ENCODE data around the gene USP35. TPM values are rescaled to one million over a fixed set of nuclear protein-coding genes. Genes with fewer than 3 reads are reported as not detected.
A peak's percentile ranks its signal among the peaks of the same experiment; 100 is the strongest.
"Not testable (repeated sequence)": the region's sequence is repeated elsewhere in the genome, so short reads cannot be mapped to it uniquely, and the experiment has no call there.

USP35 gene
- total RNA-seq, 4 donors from 2014 or later: 13.5 to 18.1 (median 14.3) TPM

DNA sequence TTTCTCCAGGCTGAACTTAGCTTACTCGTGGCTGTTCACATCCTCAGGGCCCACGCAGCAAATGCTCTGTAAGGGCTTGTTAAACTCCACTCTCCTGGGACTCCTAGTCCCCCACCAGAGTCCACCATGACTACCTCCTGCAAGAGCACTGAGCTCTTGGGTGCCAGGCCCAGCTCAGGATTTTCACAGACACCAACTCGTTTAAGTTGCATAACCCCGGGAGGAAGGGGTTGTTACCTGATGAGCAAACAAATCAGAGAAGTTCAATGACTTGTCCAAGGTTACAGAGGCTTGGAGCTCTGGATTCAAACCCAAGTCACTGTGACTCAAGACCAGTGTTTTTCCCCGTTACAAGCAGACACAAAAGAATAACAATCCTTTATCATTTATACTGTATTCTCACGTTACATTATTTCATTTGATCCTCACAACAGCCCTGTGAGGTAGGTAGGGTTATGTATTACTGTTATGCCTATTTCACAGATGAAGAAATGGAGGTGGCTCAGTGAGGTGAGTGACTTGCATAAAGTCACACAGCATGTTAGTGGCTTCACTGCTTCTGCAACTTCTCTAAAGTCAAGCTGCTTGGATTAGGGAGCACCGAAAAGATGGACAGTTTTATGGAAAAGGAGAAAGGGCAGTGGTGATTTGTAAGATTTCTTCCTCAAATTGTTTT is 17.7 kb upstream of the USP35 start:
- Histone ChIP-seq H3K9me3 (no peaks in the 10 kb centered on the region), H3K4me3 (replicated peaks in 1 of 3) (no peak overlapping the region), H3K27ac (peak overlapping the region in 2 of 3 donors; percentile 97 to 99), H3K27me3 (no peaks in the 10 kb centered on the region), H3K4me1 (peaks cover 22 to 34% of the 10 kb centered on the region in 2 donors), H3K36me3 (peaks cover 0 to 13% of the 10 kb centered on the region in 2 donors)
- no peak for DNase-seq
- intact Hi-C loops (cut with DNase I): no loop called here
- TF ChIP-seq POLR2A (IDR thresholded peaks at IDR 0.05): no peak
- TF ChIP-seq, protein P1, sequence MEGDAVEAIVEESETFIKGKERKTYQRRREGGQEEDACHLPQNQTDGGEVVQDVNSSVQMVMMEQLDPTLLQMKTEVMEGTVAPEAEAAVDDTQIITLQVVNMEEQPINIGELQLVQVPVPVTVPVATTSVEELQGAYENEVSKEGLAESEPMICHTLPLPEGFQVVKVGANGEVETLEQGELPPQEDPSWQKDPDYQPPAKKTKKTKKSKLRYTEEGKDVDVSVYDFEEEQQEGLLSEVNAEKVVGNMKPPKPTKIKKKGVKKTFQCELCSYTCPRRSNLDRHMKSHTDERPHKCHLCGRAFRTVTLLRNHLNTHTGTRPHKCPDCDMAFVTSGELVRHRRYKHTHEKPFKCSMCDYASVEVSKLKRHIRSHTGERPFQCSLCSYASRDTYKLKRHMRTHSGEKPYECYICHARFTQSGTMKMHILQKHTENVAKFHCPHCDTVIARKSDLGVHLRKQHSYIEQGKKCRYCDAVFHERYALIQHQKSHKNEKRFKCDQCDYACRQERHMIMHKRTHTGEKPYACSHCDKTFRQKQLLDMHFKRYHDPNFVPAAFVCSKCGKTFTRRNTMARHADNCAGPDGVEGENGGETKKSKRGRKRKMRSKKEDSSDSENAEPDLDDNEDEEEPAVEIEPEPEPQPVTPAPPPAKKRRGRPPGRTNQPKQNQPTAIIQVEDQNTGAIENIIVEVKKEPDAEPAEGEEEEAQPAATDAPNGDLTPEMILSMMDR (IDR thresholded peaks at IDR 0.05): no peak
- 74 to 81% methylated on average over 7 of the region's 7 CpGs for WGBS, 2 donors

DNA sequence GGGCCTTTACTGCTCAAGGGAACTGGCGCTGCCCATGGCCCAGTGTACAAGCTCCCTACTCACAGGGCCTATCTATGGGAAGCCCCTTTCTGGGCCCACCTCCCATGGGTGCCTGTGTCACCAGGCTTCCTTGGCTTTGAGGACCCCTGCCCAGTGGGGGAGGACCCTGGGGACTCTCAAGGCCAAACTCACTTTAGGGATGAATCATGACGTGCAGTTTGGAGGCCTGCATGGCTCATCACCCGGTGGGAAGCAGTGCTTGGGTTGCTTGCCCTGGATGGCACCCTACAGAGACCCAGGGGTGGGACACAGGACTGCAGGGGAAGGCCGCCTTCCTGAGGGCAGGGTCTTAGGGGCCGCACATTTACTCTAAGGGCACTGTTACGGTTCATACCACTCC is 16.8 kb upstream of the USP35 start:
- peaks cover 22 to 34% of the 10 kb centered on the region in 2 donors for H3K4me1 ChIP-seq
- intact Hi-C loops (cut with DNase I): no loop called here
- H3K4me3 ChIP-seq (replicated peaks in 1 of 3): no peak overlapping the region
- no peaks in the 10 kb centered on the region for H3K9me3 ChIP-seq
- no peak for TF ChIP-seq POLR2A (IDR thresholded peaks at IDR 0.05)
- TF ChIP-seq, protein P1 (IDR thresholded peaks at IDR 0.05): no peak
- 94 to 95% methylated on average over 3 to 4 of the region's 6 CpGs for WGBS, 2 donors
- no peak for DNase-seq
- H3K27me3 ChIP-seq: no peaks in the 10 kb centered on the region
- peak overlapping the region in 2 of 3 donors; percentile 97 to 99 for H3K27ac ChIP-seq
- peaks cover 0 to 13% of the 10 kb centered on the region in 2 donors for H3K36me3 ChIP-seq

DNA sequence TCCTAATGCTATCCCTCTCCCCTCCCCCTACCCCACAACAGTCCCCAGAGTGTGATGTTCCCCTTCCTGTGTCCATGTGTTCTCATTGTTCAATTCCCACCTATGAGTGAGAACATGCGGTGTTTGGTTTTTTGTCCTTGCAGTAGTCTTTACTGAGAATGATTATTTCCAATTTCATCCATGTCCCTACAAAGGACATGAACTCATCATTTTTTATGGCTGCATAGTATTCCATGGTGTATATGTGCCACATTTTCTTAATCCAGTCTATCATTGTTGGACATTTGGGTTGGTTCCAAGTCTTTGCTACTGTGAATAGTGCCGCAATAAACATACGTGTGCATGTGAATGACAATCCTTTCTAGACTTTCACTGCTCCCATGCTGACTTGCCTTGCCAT is 12.9 kb upstream of the USP35 start:
- DNase-seq; H3K4me1 ChIP-seq; H3K27me3 ChIP-seq; H3K4me3 ChIP-seq (replicated peaks in 1 of 3); intact Hi-C loops (cut with DNase I); H3K9me3 ChIP-seq; H3K27ac ChIP-seq: not testable (repeated sequence)
- WGBS, 2 donors: 98 to 100% methylated on average over 3 of the region's 3 CpGs
- H3K36me3 ChIP-seq: peaks cover 0 to 13% of the 10 kb centered on the region in 2 donors

DNA sequence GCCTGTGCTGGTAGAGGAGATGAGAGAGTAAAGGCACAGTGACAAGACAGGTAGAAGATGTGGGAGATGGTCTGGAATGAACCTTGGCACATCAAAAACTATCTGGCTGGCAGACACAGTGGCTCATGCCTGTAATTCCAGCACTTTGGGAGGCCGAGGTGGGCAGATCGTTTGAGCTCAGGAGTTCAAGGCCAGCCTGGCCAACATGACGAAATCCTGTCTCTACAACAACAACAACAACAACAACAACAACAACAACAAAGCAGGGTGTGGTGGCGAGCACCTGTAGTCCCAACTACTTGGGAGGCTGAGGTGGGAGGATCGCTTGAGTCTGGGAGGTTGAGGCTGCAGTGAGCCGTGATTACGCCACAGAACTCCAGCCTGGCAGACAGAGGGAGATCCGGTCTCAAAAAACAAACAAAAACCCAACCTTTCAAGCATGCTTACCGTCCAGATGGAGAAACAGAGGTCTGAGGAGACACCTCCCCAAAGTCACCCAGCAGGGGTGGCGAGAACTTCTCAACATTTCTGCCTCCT is 12.0 kb upstream of the USP35 start:
- 93 to 95% methylated on average over 10 of the region's 10 CpGs for WGBS, 2 donors
- Histone ChIP-seq H3K36me3 (peaks cover 0 to 13% of the 10 kb centered on the region in 2 donors), H3K4me3 (replicated peaks in 1 of 3) (no peak overlapping the region), H3K27me3 (no peaks in the 10 kb centered on the region), H3K27ac (no peak overlapping the region), H3K4me1 (no peaks in the 10 kb centered on the region), H3K9me3 (no peaks in the 10 kb centered on the region)
- TF ChIP-seq POLR2A (IDR thresholded peaks at IDR 0.05): no peak
- TF ChIP-seq, protein P1 (IDR thresholded peaks at IDR 0.05): no peak
- DNase-seq: no peak
- intact Hi-C loops (cut with DNase I): no loop called here

DNA sequence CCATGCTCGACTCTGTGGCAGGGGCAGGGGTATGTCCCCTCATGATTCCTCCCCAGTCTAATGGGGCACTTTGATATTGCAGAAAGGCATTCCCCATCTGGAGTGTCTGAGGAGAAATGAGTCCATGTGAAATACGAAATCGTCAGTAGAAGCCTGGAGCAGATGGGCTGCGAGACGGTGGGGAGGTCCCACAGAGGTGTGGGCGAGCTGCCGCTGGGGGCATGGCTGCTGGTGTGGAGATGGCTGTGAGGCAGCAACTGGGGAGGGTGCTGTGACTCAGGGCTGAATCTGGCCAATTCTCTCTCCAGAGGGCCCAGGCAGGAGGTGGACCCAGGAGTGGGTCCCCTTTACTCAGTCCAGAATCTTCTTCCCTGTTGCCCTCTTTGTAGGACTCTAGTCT is 11.5 kb upstream of the USP35 start:
- Histone ChIP-seq H3K9me3 (no peaks in the 10 kb centered on the region), H3K4me3 (replicated peaks in 1 of 3) (no peak overlapping the region), H3K27me3 (no peaks in the 10 kb centered on the region), H3K27ac (no peak overlapping the region), H3K36me3 (peaks cover 0 to 13% of the 10 kb centered on the region in 2 donors), H3K4me1 (no peaks in the 10 kb centered on the region)
- no peak for TF ChIP-seq POLR2A (IDR thresholded peaks at IDR 0.05)
- TF ChIP-seq, protein P1 (IDR thresholded peaks at IDR 0.05): no peak
- WGBS, 2 donors: 91 to 99% methylated on average over 7 of the region's 7 CpGs
- DNase-seq: no peak
- intact Hi-C loops (cut with DNase I): no loop called here
